BLaER1 treated with 17β-estradiol and CSF1 and Interleukin-3, amounts not matched to agents 10 nM and 100 nM (cell line): ENCODE data around the gene ZNF541.
"Not testable (repeated sequence)": the region's sequence is repeated elsewhere in the genome, so short reads cannot be mapped to it uniquely, and the experiment has no call there.

Source experiments
- H3K27ac ChIP-seq, 11 experiments: shearing (Covaris generic); formaldehyde crosslinking; 2 replicates each; pipeline ENCODE4 v1.8.1; 2022
- H3K27me3 ChIP-seq, 11 experiments: shearing (Covaris generic); formaldehyde crosslinking; 2 replicates each; pipeline ENCODE4 v1.8.1; 2022
- H3K36me3 ChIP-seq, 11 experiments: shearing (Covaris generic); formaldehyde crosslinking; 2 replicates each; pipeline ENCODE4 v1.8.1; 2022
- H3K4me1 ChIP-seq, 10 experiments: shearing (Covaris generic); formaldehyde crosslinking; 2 replicates each; pipeline ENCODE4 v1.8.1; 2022
- H3K4me2 ChIP-seq, 11 experiments: shearing (Covaris generic); formaldehyde crosslinking; 2 replicates each; pipeline ENCODE4 v1.8.1; 2022
- H3K4me3 ChIP-seq, 10 experiments: shearing (Covaris generic); formaldehyde crosslinking; 2 replicates each; pipeline ENCODE4 v1.8.1; 2022
- H3K9ac ChIP-seq, 11 experiments: shearing (Covaris generic); formaldehyde crosslinking; 2 replicates each; pipeline ENCODE4 v1.8.1; 2022
- H3K9me3 ChIP-seq, 11 experiments: shearing (Covaris generic); formaldehyde crosslinking; replicated peaks in 1 of 11; 2 replicates each; pipeline ENCODE4 v1.8.1; 2022
- H4K20me1 ChIP-seq, 11 experiments: shearing (Covaris generic); formaldehyde crosslinking; 2 replicates each; pipeline ENCODE4 v1.8.1; 2022
- Cebpa-rat ChIP-seq, 11 experiments: shearing (Covaris generic); IDR thresholded peaks; 2 replicates each; pipeline ENCODE4 v1.8.1; 2022

The ZNF541 gene

DNA sequence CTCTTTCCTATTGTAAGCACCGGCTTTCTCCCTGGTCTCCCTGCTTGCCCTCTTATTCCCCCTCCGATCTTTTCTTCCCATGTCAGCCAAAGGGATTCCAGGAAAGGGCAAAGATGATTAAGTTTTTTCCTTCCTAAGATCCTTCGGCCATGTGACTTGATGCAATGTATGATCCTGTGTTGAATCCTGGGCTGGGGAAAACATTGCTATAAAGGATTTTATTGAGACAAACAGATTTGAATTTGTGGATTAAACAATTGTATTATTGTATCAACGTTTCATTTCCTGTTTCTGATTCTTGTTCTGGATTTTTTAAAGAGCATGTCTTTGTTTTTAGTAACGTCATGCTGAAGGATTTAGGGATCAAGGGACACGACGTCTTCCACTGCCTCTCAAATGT is 16.9 kb upstream of the ZNF541 start:
- no peak overlapping the region for H3K4me3 ChIP-seq
- H4K20me1 ChIP-seq, result no peaks in the 10 kb centered on the region
- peaks cover 0 to 3% (median 0%) of the 10 kb centered on the region in 10 experiments; a peak in 1 of 20 replicates for H3K4me1 ChIP-seq
- no peaks in the 10 kb centered on the region for H3K36me3 ChIP-seq
- H3K9ac ChIP-seq, result no peak overlapping the region
- no peaks in the 10 kb centered on the region for H3K27me3 ChIP-seq
- no peak overlapping the region for H3K4me2 ChIP-seq
- no peak for TF ChIP-seq Cebpa-rat (IDR thresholded peaks at IDR 0.05)
- H3K27ac ChIP-seq, result no peak overlapping the region
- peaks cover 0 to 28% (median 11%) of the 10 kb centered on the region in 11 experiments; a peak in 13 of 22 replicates for H3K9me3 ChIP-seq

DNA sequence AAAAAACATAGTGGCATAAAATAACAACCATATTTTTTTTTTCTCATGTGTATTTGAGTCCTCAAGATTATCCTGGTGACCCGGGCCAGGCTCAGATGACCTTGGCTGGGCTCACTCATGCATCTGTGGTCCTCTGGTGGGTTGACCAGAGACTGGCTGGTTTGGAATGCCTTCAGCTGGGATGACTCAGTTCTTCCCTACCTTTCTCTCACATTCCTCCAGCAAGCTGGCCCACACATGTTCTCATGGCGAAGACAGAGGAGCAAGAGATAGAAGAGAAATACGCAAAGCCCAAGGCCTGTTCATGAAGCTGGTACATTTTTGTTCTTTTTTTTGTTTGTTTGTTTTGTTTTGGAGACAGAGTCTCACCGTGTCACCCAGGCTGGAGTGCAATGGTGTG is 14.3 kb upstream of the ZNF541 start:
- Histone ChIP-seq H3K4me2 (no peak overlapping the region), H3K27me3 (no peaks in the 10 kb centered on the region), H3K27ac (no peak overlapping the region), H3K9me3 (peaks cover 0 to 28% (median 11%) of the 10 kb centered on the region in 11 experiments; a peak in 13 of 22 replicates), H3K4me1 (peaks cover 0 to 5% (median 1%) of the 10 kb centered on the region in 10 experiments; a peak in 5 of 20 replicates), H3K36me3 (no peaks in the 10 kb centered on the region), H3K9ac (no peak overlapping the region), H3K4me3 (no peak overlapping the region), H4K20me1 (no peaks in the 10 kb centered on the region)
- no peak for TF ChIP-seq Cebpa-rat (IDR thresholded peaks at IDR 0.05)

- H3K27me3 ChIP-seq, H3K4me2 ChIP-seq, H4K20me1 ChIP-seq, H3K27ac ChIP-seq, H3K36me3 ChIP-seq, H3K9ac ChIP-seq, H3K4me3 ChIP-seq: not testable (repeated sequence)
- Histone ChIP-seq H3K9me3 (peaks cover 0 to 27% (median 11%) of the 10 kb centered on the region in 11 experiments; a peak in 16 of 22 replicates), H3K4me1 (peaks cover 6 to 18% (median 14%) of the 10 kb centered on the region in 10 experiments)
Observed at GRCh38 chr19:47583161-47583560, 10.2 kb upstream of the ZNF541 start.

- peaks cover 6 to 18% (median 14%) of the 10 kb centered on the region in 10 experiments for H3K4me1 ChIP-seq
- H3K27me3 ChIP-seq, result no peaks in the 10 kb centered on the region
- no peak for TF ChIP-seq Cebpa-rat (IDR thresholded peaks at IDR 0.05)
- H3K4me2 ChIP-seq, result peak overlapping the region in 3 of 11 experiments; percentile 1 to 70 (median 55); a peak in 2 of 22 replicates
- no peaks in the 10 kb centered on the region for H3K36me3 ChIP-seq
- no peak overlapping the region for H3K4me3 ChIP-seq
- no peaks in the 10 kb centered on the region for H4K20me1 ChIP-seq
- peaks cover 0 to 23% (median 10%) of the 10 kb centered on the region in 11 experiments; a peak in 16 of 22 replicates for H3K9me3 ChIP-seq
- no peak overlapping the region for H3K9ac ChIP-seq
- no peak overlapping the region for H3K27ac ChIP-seq
Observed at GRCh38 chr19:47582320-47582909, 9.5 kb upstream of the ZNF541 start.

DNA sequence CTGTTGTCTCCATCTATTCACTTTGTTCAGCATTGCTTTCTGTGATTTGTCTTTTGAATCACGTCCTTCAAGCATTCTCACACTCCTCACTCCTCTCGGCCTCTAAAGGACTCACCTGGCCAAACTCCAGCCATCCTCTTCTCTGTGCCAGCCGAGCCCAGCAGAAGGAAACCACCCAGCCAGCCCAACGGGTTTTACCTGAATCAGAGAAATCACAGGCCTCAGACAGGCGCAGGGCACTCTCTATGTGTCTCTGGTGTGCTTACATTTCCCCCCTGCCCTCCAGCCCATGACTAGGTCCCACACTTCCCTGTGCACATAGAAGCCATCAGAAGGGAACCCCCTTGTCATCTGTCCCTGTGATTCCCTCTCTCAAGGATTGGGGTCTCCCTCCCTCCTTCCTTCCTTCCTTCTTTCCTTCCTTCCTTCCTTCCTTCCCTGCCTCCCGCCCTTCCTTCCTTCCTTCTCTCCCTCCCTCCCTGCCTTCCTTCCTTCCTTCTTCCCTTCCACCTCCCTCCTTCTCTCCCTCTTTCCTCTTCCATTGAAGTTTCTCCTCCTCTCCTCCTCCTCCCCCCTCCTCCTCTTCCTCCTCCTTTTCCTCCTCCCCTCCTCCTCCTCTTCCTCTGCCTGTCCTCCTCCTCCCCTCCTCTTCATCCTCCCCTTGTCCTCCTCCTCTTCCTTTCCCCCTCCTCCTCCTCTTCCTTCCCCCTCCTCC is 8.8 kb upstream of the ZNF541 start:
- H3K36me3 ChIP-seq, result no peaks in the 10 kb centered on the region
- H3K4me1 ChIP-seq, result peaks cover 6 to 18% (median 14%) of the 10 kb centered on the region in 10 experiments
- TF ChIP-seq Cebpa-rat (IDR thresholded peaks at IDR 0.05), result no peak
- no peak overlapping the region for H3K4me3 ChIP-seq
- H3K27me3 ChIP-seq, result no peaks in the 10 kb centered on the region
- H3K9me3 ChIP-seq, result peaks cover 0 to 17% (median 9%) of the 10 kb centered on the region in 11 experiments; a peak in 16 of 22 replicates
- H3K4me2 ChIP-seq, result peak overlapping the region; percentile 12 to 70 (median 53); a peak in 20 of 22 replicates
- peak overlapping the region in 3 of 11 experiments; percentile 20 to 35 (median 27); a peak in 2 of 22 replicates for H3K27ac ChIP-seq
- peak overlapping the region in 1 of 11 experiments; percentile 29; a peak in 1 of 22 replicates for H3K9ac ChIP-seq
- H4K20me1 ChIP-seq, result no peaks in the 10 kb centered on the region

GRCh38 chr19:47580397-47580796 is 7.4 kb upstream of the ZNF541 start:
- H3K36me3 ChIP-seq, result no peaks in the 10 kb centered on the region
- peaks cover 0 to 6% (median 0%) of the 10 kb centered on the region in 11 experiments; a peak in 5 of 22 replicates for H3K9me3 ChIP-seq
- H3K9ac ChIP-seq, result no peak overlapping the region
- H3K4me3 ChIP-seq, result no peak overlapping the region
- H3K27ac ChIP-seq, result no peak overlapping the region
- no peaks in the 10 kb centered on the region for H3K27me3 ChIP-seq
- no peaks in the 10 kb centered on the region for H4K20me1 ChIP-seq
- H3K4me2 ChIP-seq, result no peak overlapping the region
- no peak for TF ChIP-seq Cebpa-rat (IDR thresholded peaks at IDR 0.05)
- H3K4me1 ChIP-seq, result peaks cover 6 to 18% (median 14%) of the 10 kb centered on the region in 10 experiments

DNA sequence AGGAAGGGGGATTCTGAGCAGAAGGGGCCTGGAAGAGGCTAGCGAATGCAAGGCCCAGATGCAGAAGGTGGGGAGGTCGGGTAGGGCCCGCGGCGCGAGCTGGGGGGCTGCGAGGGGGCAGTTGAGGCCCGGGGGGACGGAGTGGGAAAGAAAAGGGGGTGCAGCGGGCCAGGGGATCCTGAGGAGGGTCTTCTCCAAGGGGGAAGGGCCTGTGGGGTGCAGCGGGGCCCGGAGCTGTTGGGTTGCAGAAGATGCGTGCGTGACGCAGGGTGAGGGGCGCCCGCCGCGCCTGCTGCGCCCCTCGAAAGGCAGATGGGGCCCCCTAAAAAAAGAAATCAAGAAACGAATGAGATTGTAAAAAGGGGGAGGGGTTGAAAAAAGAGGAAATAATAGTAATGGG is 313 bp downstream of the ZNF541 start:
- H4K20me1 ChIP-seq, result no peaks in the 10 kb centered on the region
- H3K9me3 ChIP-seq, result no peaks in the 10 kb centered on the region
- no peak overlapping the region for H3K9ac ChIP-seq
- H3K4me1 ChIP-seq, result peaks cover 0 to 14% (median 9%) of the 10 kb centered on the region in 10 experiments; a peak in 12 of 20 replicates
- no peak overlapping the region for H3K27ac ChIP-seq
- no peaks in the 10 kb centered on the region for H3K36me3 ChIP-seq
- no peak for TF ChIP-seq Cebpa-rat (IDR thresholded peaks at IDR 0.05)
- H3K4me2 ChIP-seq, result no peak overlapping the region
- H3K27me3 ChIP-seq, result no peaks in the 10 kb centered on the region
- H3K4me3 ChIP-seq, result no peak overlapping the region

GRCh38 chr19:47569331-47569730 is 3.6 kb downstream of the ZNF541 start:
- TF ChIP-seq Cebpa-rat (IDR thresholded peaks at IDR 0.05), result no peak
- no peaks in the 10 kb centered on the region for H3K27me3 ChIP-seq
- no peaks in the 10 kb centered on the region for H3K36me3 ChIP-seq
- H3K4me1 ChIP-seq, result peaks cover 0 to 14% (median 9%) of the 10 kb centered on the region in 10 experiments; a peak in 11 of 20 replicates
- H3K9ac ChIP-seq, result no peak overlapping the region
- no peaks in the 10 kb centered on the region for H4K20me1 ChIP-seq
- H3K4me3 ChIP-seq, result no peak overlapping the region
- H3K4me2 ChIP-seq, result no peak overlapping the region
- no peak overlapping the region for H3K27ac ChIP-seq
- H3K9me3 ChIP-seq, result no peaks in the 10 kb centered on the region

DNA sequence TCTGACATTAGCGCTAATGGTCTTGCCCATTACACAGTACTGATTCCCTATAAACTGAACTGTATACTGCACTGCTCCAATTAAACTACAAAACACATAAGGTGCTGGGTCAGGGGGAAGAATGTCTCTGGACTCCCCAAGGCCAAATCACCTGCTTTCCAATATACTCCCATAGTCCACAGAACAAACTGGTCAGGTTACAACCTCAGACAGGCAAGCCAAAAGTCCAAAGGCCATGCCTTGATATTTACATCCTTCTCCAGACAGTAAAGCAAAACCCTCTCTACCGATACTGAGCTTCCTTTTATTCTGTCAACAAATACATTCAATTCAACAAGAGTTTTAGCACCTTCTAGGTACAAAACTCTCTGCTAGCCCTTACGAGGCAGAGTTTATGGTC is 8.9 kb downstream of the ZNF541 start:
- Histone ChIP-seq H3K4me1 (no peaks in the 10 kb centered on the region), H3K4me3 (no peak overlapping the region), H3K9me3 (no peaks in the 10 kb centered on the region), H3K9ac (no peak overlapping the region), H3K27ac (no peak overlapping the region), H4K20me1 (no peaks in the 10 kb centered on the region), H3K27me3 (no peaks in the 10 kb centered on the region), H3K4me2 (no peak overlapping the region), H3K36me3 (no peaks in the 10 kb centered on the region)
- no peak for TF ChIP-seq Cebpa-rat (IDR thresholded peaks at IDR 0.05)
